PFSK-1 (cell line): ENCODE data around the gene SEL1L2.

Source experiments
- FOXP2 ChIP-seq: optimal IDR thresholded peaks from 2 replicates; pipeline ENCODE3; 2011; ENCODE audit warnings: borderline replicate concordance, control low read depth, inconsistent platforms; ENCODE audit not compliant: insufficient read depth; ENCODE audit errors: extremely low read length, extremely low read depth
- POLR2AphosphoS5 ChIP-seq: IDR thresholded peaks from 2 replicates; pipeline ENCODE4 v1.6.1; 2012; ENCODE audit warnings: low read depth, mild to moderate bottlenecking, control low read depth, low read length, moderate library complexity
- REST ChIP-seq, 2 experiments: IDR thresholded peaks; 2 replicates each; pipeline versions ENCODE4 v1.6.1 to v1.8.0; 2011 to 2012; ENCODE audit warnings: low read depth in 2 of 2, low read length in 2 of 2, control low read depth in 1 of 2, inconsistent platforms in 1 of 2, mild to moderate bottlenecking in 1 of 2, moderate library complexity in 1 of 2; ENCODE audit not compliant: insufficient read depth in 1 of 2
- SIN3A ChIP-seq: IDR thresholded peaks from 2 replicates; pipeline ENCODE4 v1.6.1; 2012; ENCODE audit warnings: mild to moderate bottlenecking, low read length, moderate library complexity, borderline replicate concordance; ENCODE audit not compliant: insufficient read depth
- TAF1 ChIP-seq: IDR thresholded peaks from 2 replicates; pipeline ENCODE4 v1.6.1; 2012; ENCODE audit warnings: low read length, control low read depth, borderline replicate concordance; ENCODE audit not compliant: insufficient read depth

SEL1L2 gene

GRCh38 chr20:13927171-13927570, 63.2 kb downstream of the SEL1L2 start:
- TF ChIP-seq TAF1: no peak
- no peak for TF ChIP-seq POLR2AphosphoS5
- TF ChIP-seq FOXP2: no peak
- TF ChIP-seq SIN3A: no peak
- no peak for TF ChIP-seq REST (IDR thresholded peaks at IDR 0.05; ENCODE audit: insufficient read depth in 1 of 2, low read depth in 2 of 2, low read length in 2 of 2)

GRCh38 chr20:13922241-13922640, 68.2 kb downstream of the SEL1L2 start:
- TF ChIP-seq FOXP2: no peak
- no peak for TF ChIP-seq POLR2AphosphoS5
- no peak for TF ChIP-seq TAF1
- TF ChIP-seq REST (IDR thresholded peaks at IDR 0.05; ENCODE audit: insufficient read depth in 1 of 2, low read depth in 2 of 2, low read length in 2 of 2): no peak
- TF ChIP-seq SIN3A: no peak

- no peak for TF ChIP-seq REST (IDR thresholded peaks at IDR 0.05; ENCODE audit: insufficient read depth in 1 of 2, low read depth in 2 of 2, low read length in 2 of 2)
- no peak for TF ChIP-seq TAF1
- no peak for TF ChIP-seq POLR2AphosphoS5
- TF ChIP-seq FOXP2: no peak
- TF ChIP-seq SIN3A: no peak
These were observed 75.1 kb downstream of the SEL1L2 start for GRCh38 chr20:13915284-13915683.

GRCh38 chr20:13913572-13913971, 76.8 kb downstream of the SEL1L2 start:
- TF ChIP-seq TAF1 (no peak), FOXP2 (no peak), REST (IDR thresholded peaks at IDR 0.05; ENCODE audit: insufficient read depth in 1 of 2, low read depth in 2 of 2, low read length in 2 of 2) (no peak), SIN3A (no peak), POLR2AphosphoS5 (no peak)

GRCh38 chr20:13913131-13913530, 77.3 kb downstream of the SEL1L2 start:
- TF ChIP-seq REST (IDR thresholded peaks at IDR 0.05; ENCODE audit: insufficient read depth in 1 of 2, low read depth in 2 of 2, low read length in 2 of 2): no peak
- no peak for TF ChIP-seq FOXP2
- no peak for TF ChIP-seq POLR2AphosphoS5
- TF ChIP-seq TAF1: no peak
- TF ChIP-seq SIN3A: no peak
